ENCODE data around the gene SVBP.
"Not testable (repeated sequence)": the region's sequence is repeated elsewhere in the genome, so short reads cannot be mapped to it uniquely, and the experiment has no call there.

SVBP gene

GRCh38 chr1:42815941-42816584 lies 1.1 kb downstream of the SVBP start:
- DNase-seq (ENCODE audit: insufficient read length, low spot score) (no peak), FAIRE-seq (no peak)
- TF ChIP-seq TAF1 (IDR thresholded peaks at IDR 0.05; ENCODE audit: low read depth, low read length) (0 out of 2 replicates have a peak, but pooled peaks have one; percentile 28), POLR2A (IDR thresholded peaks at IDR 0.05; ENCODE audit: low read depth, low read length) (no peak), POLR2AphosphoS5 (IDR thresholded peaks at IDR 0.05; ENCODE audit: low read depth, low read length) (no peak), SPI1 (IDR thresholded peaks at IDR 0.05; ENCODE audit: low read depth, low read length) (no peak), POU2F2 (IDR thresholded peaks at IDR 0.05; ENCODE audit: low read depth, low read length) (no peak)

DNA sequence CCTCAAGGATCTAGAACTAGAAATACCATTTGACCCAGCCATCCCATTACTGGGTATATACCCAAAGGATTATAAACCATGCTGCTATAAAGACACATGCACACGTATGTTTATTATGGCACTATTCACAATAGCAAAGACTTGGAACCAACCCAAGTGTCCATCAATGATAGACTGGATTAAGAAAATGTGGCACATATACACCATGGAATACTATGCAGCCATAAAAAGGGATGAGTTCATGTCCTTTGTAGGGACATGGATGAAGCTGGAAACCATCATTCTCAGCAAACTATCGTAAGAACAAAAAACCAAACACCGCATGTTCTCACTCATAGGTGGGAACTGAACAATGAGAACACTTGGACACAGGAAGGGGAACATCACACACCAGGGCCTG lies 2.4 kb downstream of the SVBP start:
- FAIRE-seq; DNase-seq (ENCODE audit: insufficient read length, low spot score): not testable (repeated sequence)

DNA sequence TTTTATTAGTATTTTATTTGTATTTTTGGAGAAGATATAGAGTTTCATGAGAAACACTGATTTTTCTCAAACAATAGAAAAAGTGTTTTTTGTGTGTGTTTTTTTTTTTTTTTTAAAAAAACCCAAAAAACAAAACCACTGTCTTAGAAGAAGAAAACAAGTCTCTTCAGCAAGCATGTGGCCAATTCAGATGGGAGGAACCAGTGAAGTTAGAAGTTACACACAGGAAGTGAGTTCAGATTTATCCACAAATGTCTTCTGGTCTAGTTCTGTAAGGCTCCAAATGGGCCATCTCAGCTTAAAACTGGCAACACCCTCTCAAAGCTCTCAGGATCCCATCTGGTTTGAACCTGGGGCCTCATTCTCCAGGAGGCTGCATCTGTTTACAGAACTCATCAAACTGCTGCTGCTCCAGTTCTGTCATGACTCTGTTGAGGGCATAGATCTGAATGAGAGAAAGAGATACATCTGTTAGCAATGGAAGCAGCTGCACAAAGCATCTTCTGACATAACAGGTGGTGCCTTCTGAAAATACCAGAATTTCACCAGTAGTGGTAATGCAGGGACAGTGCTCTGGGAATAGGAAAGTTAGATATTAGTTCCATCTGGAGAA lies 10.0 kb downstream of the SVBP start:
- TF ChIP-seq TAF1 (IDR thresholded peaks at IDR 0.05; ENCODE audit: low read depth, low read length) (no peak), POLR2AphosphoS5 (IDR thresholded peaks at IDR 0.05; ENCODE audit: low read depth, low read length) (no peak), PAX5 (IDR thresholded peaks at IDR 0.05; ENCODE audit: insufficient read depth, low read length, severe bottlenecking) (no peak), SPI1 (IDR thresholded peaks at IDR 0.05; ENCODE audit: low read depth, low read length) (no peak), POLR2A (IDR thresholded peaks at IDR 0.05; ENCODE audit: low read depth, low read length) (no peak), POU2F2 (IDR thresholded peaks at IDR 0.05; ENCODE audit: low read depth, low read length) (no peak)
- no peak for FAIRE-seq
- no peak for DNase-seq (ENCODE audit: insufficient read length, low spot score)

DNA sequence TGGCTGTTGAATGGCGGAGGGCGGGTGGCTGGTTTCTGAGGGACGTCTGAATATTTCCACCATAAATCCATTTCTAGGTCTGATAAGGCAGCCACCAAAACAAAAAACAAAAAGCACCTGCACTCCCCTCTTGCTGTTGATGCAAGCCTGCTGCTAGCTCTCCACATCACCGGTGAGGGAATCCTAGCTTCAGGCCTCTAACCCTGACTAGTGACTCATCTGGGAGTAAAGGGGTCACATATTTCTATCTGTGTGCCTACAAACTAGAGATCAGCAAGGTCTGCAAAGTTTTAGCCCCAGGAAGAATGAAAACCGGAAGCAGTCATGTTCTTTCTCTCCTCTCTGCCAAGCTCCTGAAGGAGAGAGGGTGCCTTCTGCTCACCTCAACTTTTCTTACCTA lies 10.6 kb downstream of the SVBP start:
- no peak for DNase-seq (ENCODE audit: insufficient read length, low spot score)
- TF ChIP-seq TAF1 (IDR thresholded peaks at IDR 0.05; ENCODE audit: low read depth, low read length) (no peak), POU2F2 (IDR thresholded peaks at IDR 0.05; ENCODE audit: low read depth, low read length) (no peak), SPI1 (IDR thresholded peaks at IDR 0.05; ENCODE audit: low read depth, low read length) (no peak), POLR2AphosphoS5 (IDR thresholded peaks at IDR 0.05; ENCODE audit: low read depth, low read length) (no peak), PAX5 (IDR thresholded peaks at IDR 0.05; ENCODE audit: insufficient read depth, low read length, severe bottlenecking) (no peak), POLR2A (IDR thresholded peaks at IDR 0.05; ENCODE audit: low read depth, low read length) (no peak)
- no peak for FAIRE-seq

DNA sequence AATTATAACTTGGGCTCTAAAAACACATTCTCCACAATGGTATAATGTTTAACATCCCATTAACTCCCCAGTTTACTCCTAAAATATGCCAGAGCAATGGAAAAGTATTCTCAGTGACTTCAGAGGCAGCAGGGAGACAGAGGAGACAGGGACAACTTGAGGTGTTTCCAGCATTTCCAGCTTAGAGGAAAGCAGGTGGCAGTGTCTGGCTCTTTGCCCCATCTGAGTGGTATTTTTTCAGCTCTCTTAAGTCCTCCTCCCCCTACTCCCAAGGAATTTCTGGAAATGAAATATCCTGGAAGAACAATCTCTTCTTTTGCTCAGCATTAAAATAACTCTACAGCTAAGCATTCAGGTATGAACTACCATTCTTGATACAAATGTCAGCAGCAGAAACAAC lies 11.0 kb downstream of the SVBP start:
- TF ChIP-seq POLR2A (IDR thresholded peaks at IDR 0.05; ENCODE audit: low read depth, low read length): no peak
- TF ChIP-seq POU2F2 (IDR thresholded peaks at IDR 0.05; ENCODE audit: low read depth, low read length): no peak
- no peak for TF ChIP-seq POLR2AphosphoS5 (IDR thresholded peaks at IDR 0.05; ENCODE audit: low read depth, low read length)
- TF ChIP-seq SPI1 (IDR thresholded peaks at IDR 0.05; ENCODE audit: low read depth, low read length): no peak
- TF ChIP-seq TAF1 (IDR thresholded peaks at IDR 0.05; ENCODE audit: low read depth, low read length): no peak
- FAIRE-seq (no peak), DNase-seq (ENCODE audit: insufficient read length, low spot score) (no peak)

GRCh38 chr1:42801832-42802473 lies 15.2 kb downstream of the SVBP start:
- FAIRE-seq (no peak), DNase-seq (ENCODE audit: insufficient read length, low spot score) (no peak)
- no peak for TF ChIP-seq TAF1 (IDR thresholded peaks at IDR 0.05; ENCODE audit: low read depth, low read length)
- no peak for TF ChIP-seq PAX5 (IDR thresholded peaks at IDR 0.05; ENCODE audit: insufficient read depth, low read length, severe bottlenecking)
- no peak for TF ChIP-seq POLR2AphosphoS5 (IDR thresholded peaks at IDR 0.05; ENCODE audit: low read depth, low read length)
- no peak for TF ChIP-seq SPI1 (IDR thresholded peaks at IDR 0.05; ENCODE audit: low read depth, low read length)
- no peak for TF ChIP-seq POLR2A (IDR thresholded peaks at IDR 0.05; ENCODE audit: low read depth, low read length)
- no peak for TF ChIP-seq POU2F2 (IDR thresholded peaks at IDR 0.05; ENCODE audit: low read depth, low read length)

DNA sequence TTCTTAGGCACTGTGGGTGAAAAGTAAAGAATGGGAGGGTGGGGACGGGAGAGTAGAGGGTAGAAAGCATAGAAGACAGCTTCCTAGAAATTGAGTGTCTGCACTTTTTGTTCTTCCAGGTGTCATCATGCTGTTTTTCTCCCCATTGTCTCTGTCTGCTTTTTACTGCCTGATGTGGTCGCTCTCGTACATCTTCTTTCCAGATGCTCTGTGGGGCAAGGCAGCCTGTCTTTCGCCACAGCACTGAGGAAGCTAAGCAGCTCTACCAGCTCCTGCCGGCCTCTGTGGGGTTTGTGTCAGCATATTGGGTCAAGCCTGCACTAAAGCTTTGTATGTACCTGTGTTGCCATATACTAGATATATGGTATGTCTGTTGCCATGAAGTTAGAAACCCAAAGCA lies 19.2 kb downstream of the SVBP start:
- DNase-seq (ENCODE audit: insufficient read length, low spot score) (no peak), FAIRE-seq (no peak)

GRCh38 chr1:42797414-42797813 lies 19.8 kb downstream of the SVBP start:
- FAIRE-seq (no peak), DNase-seq (ENCODE audit: insufficient read length, low spot score) (no peak)
- TF ChIP-seq POU2F2 (IDR thresholded peaks at IDR 0.05; ENCODE audit: low read depth, low read length) (no peak), POLR2A (IDR thresholded peaks at IDR 0.05; ENCODE audit: low read depth, low read length) (no peak), SPI1 (IDR thresholded peaks at IDR 0.05; ENCODE audit: low read depth, low read length) (no peak), PAX5 (IDR thresholded peaks at IDR 0.05; ENCODE audit: insufficient read depth, low read length, severe bottlenecking) (no peak), TAF1 (IDR thresholded peaks at IDR 0.05; ENCODE audit: low read depth, low read length) (no peak), POLR2AphosphoS5 (IDR thresholded peaks at IDR 0.05; ENCODE audit: low read depth, low read length) (no peak)

More for the DNA sequence above, 19.2 kb downstream of the SVBP start:
- no peak for TF ChIP-seq TAF1 (IDR thresholded peaks at IDR 0.05; ENCODE audit: low read depth, low read length)
- no peak for TF ChIP-seq POLR2A (IDR thresholded peaks at IDR 0.05; ENCODE audit: low read depth, low read length)
- no peak for TF ChIP-seq SPI1 (IDR thresholded peaks at IDR 0.05; ENCODE audit: low read depth, low read length)
- TF ChIP-seq POU2F2 (IDR thresholded peaks at IDR 0.05; ENCODE audit: low read depth, low read length): no peak
- TF ChIP-seq POLR2AphosphoS5 (IDR thresholded peaks at IDR 0.05; ENCODE audit: low read depth, low read length): no peak
- no peak for TF ChIP-seq PAX5 (IDR thresholded peaks at IDR 0.05; ENCODE audit: insufficient read depth, low read length, severe bottlenecking)

DNA sequence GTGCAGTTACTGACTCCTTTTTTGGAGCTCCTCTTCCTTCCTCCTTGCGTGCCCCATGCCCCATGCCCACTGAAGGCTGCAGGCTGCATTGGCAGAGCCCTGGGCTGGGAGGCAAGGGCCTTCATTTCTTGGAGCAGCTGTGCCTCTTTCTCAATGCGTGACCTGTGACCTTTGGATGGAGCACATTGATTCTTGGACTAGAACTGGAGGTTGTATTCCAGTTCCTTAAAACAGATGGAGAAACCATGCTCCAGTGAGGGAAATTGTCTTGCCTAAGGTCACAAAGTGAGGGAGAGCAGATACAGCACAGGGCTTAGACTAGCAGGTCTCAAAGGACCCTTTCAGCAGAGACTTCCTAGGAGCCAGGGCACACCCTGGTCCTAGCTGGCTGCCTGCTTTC lies 23.4 kb downstream of the SVBP start:
- TF ChIP-seq POLR2A (IDR thresholded peaks at IDR 0.05; ENCODE audit: low read depth, low read length): no peak
- no peak for TF ChIP-seq POU2F2 (IDR thresholded peaks at IDR 0.05; ENCODE audit: low read depth, low read length)
- TF ChIP-seq TAF1 (IDR thresholded peaks at IDR 0.05; ENCODE audit: low read depth, low read length): no peak
- TF ChIP-seq SPI1 (IDR thresholded peaks at IDR 0.05; ENCODE audit: low read depth, low read length): no peak
- no peak for TF ChIP-seq PAX5 (IDR thresholded peaks at IDR 0.05; ENCODE audit: insufficient read depth, low read length, severe bottlenecking)
- no peak for TF ChIP-seq POLR2AphosphoS5 (IDR thresholded peaks at IDR 0.05; ENCODE audit: low read depth, low read length)
- FAIRE-seq: no peak
- no peak for DNase-seq (ENCODE audit: insufficient read length, low spot score)

Measured in GM12891 (cell line).